ENCODE results near the gene FAM32A.

The FAM32A gene

GRCh38 chr19:16225279-16226183 lies 40.3 kb downstream of the FAM32A start:
- DNase-seq (ENCODE audit: low spot score): no peak

GRCh38 chr19:16226184-16226591 lies 41.0 kb downstream of the FAM32A start:
- DNase-seq (ENCODE audit: low spot score): no peak

- DNase-seq (ENCODE audit: low spot score): no peak
These were observed 41.9 kb downstream of the FAM32A start for GRCh38 chr19:16226878-16227836.

GRCh38 chr19:16227837-16228636 lies 42.8 kb downstream of the FAM32A start:
- DNase-seq (ENCODE audit: low spot score): no peak

- DNase-seq (ENCODE audit: low spot score): no peak
These were observed 43.6 kb downstream of the FAM32A start for GRCh38 chr19:16228637-16229321.

GRCh38 chr19:16229322-16229641 lies 44.1 kb downstream of the FAM32A start:
- no peak for DNase-seq (ENCODE audit: low spot score)

- no peak for DNase-seq (ENCODE audit: low spot score)
These were observed 46.9 kb downstream of the FAM32A start for GRCh38 chr19:16232127-16232526.

GRCh38 chr19:16232568-16232967 lies 47.4 kb downstream of the FAM32A start:
- no peak for DNase-seq (ENCODE audit: low spot score)

- DNase-seq (ENCODE audit: low spot score): no peak
These were observed 48.0 kb downstream of the FAM32A start for GRCh38 chr19:16233081-16233776.

- no peak for DNase-seq (ENCODE audit: low spot score)
These were observed 48.8 kb downstream of the FAM32A start for GRCh38 chr19:16233836-16234551.

GRCh38 chr19:16234552-16235445 lies 49.6 kb downstream of the FAM32A start:
- no peak for DNase-seq (ENCODE audit: low spot score)

GRCh38 chr19:16235811-16236652 lies 50.8 kb downstream of the FAM32A start:
- no peak for DNase-seq (ENCODE audit: low spot score)

Data from putamen (tissue), 1 donor.